ENCODE measurements around the gene FFAR4.

GRCh38 chr10:93614101-93614825 is 47.8 kb downstream of the FFAR4 start:
- no peak for TF ChIP-seq CTCF (IDR thresholded peaks at IDR 0.05)
- no peak for TF ChIP-seq ZFX (IDR thresholded peaks at IDR 0.05; ENCODE audit: borderline replicate concordance)

All from 22Rv1 (cell line).